Subcutaneous adipose tissue (tissue), 4 donors: ENCODE data around the gene AATF. TPM values are rescaled to one million over a fixed set of nuclear protein-coding genes. Genes with fewer than 3 reads are reported as not detected.

Source experiments
- CTCF ChIP-seq: fragments of 450-650 bp; IDR thresholded peaks from one replicate; pipeline ENCODE4 v1.5.1; 2016; ENCODE audit warnings: low read depth, mild to moderate bottlenecking, control low read depth, antibody characterized with exemption, moderate library complexity
- total RNA-seq, 4 donors: library from RNA; depleted of rRNA; stranded (reverse); fragments of >200 nt; gene quantifications; one replicate each; pipeline ENCODE4 v1.1.0, GENCODE V29; 2016

The AATF gene
- total RNA-seq, 4 donors from 2014 or later: 25.3 to 38.3 (median 29.1) TPM

GRCh38 chr17:37092071-37092470 lies 143.3 kb downstream of the AATF start:
- no peak for TF ChIP-seq CTCF

GRCh38 chr17:37092701-37093100 lies 143.9 kb downstream of the AATF start:
- TF ChIP-seq CTCF: no peak

GRCh38 chr17:37094391-37094790 lies 145.6 kb downstream of the AATF start:
- TF ChIP-seq CTCF: no peak

GRCh38 chr17:37096071-37096470 lies 147.3 kb downstream of the AATF start:
- TF ChIP-seq CTCF: no peak

- no peak for TF ChIP-seq CTCF
Observed at GRCh38 chr17:37097154-37097553, 148.4 kb downstream of the AATF start.

- TF ChIP-seq CTCF: no peak
Observed at GRCh38 chr17:37098152-37098551, 149.4 kb downstream of the AATF start.

- no peak for TF ChIP-seq CTCF
Observed at GRCh38 chr17:37098910-37099664, 150.3 kb downstream of the AATF start.
